ENCODE results near the gene THSD4. TPM values are rescaled to one million over a fixed set of nuclear protein-coding genes. Genes with fewer than 3 reads are reported as not detected.

The THSD4 gene
- total and polyA plus RNA-seq, 2 of the 8 experiments (the other 6 are each of a cell fraction or from before 2014, with no cell fraction given), result 2.5 to 6.2 TPM

GRCh38 chr15:71817351-71817750 lies 702.1 kb downstream of the THSD4 start:
- H3K27ac ChIP-seq (ENCODE audit: low read depth, low read length), result no peak overlapping the region
- no peak overlapping the region for H2BK12ac ChIP-seq (ENCODE audit: low read depth, low read length)
- no peak overlapping the region for H2BK15ac ChIP-seq (ENCODE audit: low read length)
- 92% methylated on average over 11 of the region's 13 CpGs; no CpG with 5 or more reads in 1 of the 2 experiments for WGBS, 2 experiments (ENCODE audit: extremely low coverage in 1 of 2, insufficient coverage in 1 of 2, insufficient read length in 1 of 2, insufficient replicate concordance in 2 of 2, low coverage in 1 of 2, low lambda C conversion rate in 2 of 2, missing lambda C conversion rate in 1 of 2)
- no peak overlapping the region for H3K9ac ChIP-seq (replicated peaks in 1 of 4; ENCODE audit: extremely low read depth in 1 of 4, low read depth in 3 of 4, low read length in 3 of 4)
- no peak overlapping the region for H3K56ac ChIP-seq (replicated peaks; ENCODE audit: insufficient read length, low read depth, low read length)
- H2AFZ ChIP-seq (ENCODE audit: low read length), result no peak overlapping the region
- CTCF ChIA-PET (ENCODE audit: partially characterized antibody), result interaction anchor here (1.3 kb wide), 1 partner anchor 12 kb away, joined by 3 read pairs; no protein-coding TSS in a partner anchor
- no peak overlapping the region for H2BK120ac ChIP-seq (replicated peaks; ENCODE audit: low read depth, low read length)
- H4K20me1 ChIP-seq (replicated peaks in 1 of 2; ENCODE audit: control insufficient read depth in 1 of 2, insufficient read depth in 2 of 2, low read length in 2 of 2), result no peaks in the 10 kb centered on the region
- H3K4me3 ChIP-seq (ENCODE audit: extremely low read depth in 1 of 4, insufficient read depth in 2 of 4, low read depth in 3 of 4, low read length in 4 of 4), result no peak overlapping the region
- no peak overlapping the region for H4K5ac ChIP-seq (ENCODE audit: insufficient read length, low read depth, low read length)
- no peaks in the 10 kb centered on the region for H3K23me2 ChIP-seq (ENCODE audit: low read depth, low read length)
- peaks cover 9 to 14% of the 10 kb centered on the region in 2 experiments; a peak in 3 of 4 replicates for H3K9me3 ChIP-seq (ENCODE audit: insufficient read depth in 2 of 2, low read depth in 1 of 2, low read length in 1 of 2)
- H2BK20ac ChIP-seq (ENCODE audit: low read length), result no peak overlapping the region
- H3K27me3 ChIP-seq (replicated peaks in 1 of 4; ENCODE audit: control insufficient read depth in 3 of 4, extremely low read depth in 1 of 4, insufficient read depth in 3 of 4, low read length in 3 of 4), result no peaks in the 10 kb centered on the region
- no peak overlapping the region for H2AK5ac ChIP-seq (ENCODE audit: low read depth, low read length)
- no peak overlapping the region for H4K91ac ChIP-seq (replicated peaks; ENCODE audit: insufficient read length, low read length)
- H3K14ac ChIP-seq (ENCODE audit: insufficient read length), result no peak overlapping the region
- no peaks in the 10 kb centered on the region for H3K4me1 ChIP-seq (replicated peaks in 1 of 4; ENCODE audit: control insufficient read depth in 3 of 4, insufficient read depth in 4 of 4, low read length in 3 of 4)
- H3K4ac ChIP-seq (replicated peaks; ENCODE audit: insufficient read length, low read depth, low read length), result no peak overlapping the region
- no peaks in the 10 kb centered on the region for H3K79me1 ChIP-seq (ENCODE audit: low read depth, low read length)
- DNase-seq (ENCODE audit: low read depth in 1 of 2, low spot score in 2 of 2), result no peak
- POLR2A ChIA-PET (ENCODE audit: partially characterized antibody), result no interaction called here
- H2BK5ac ChIP-seq (ENCODE audit: low read depth, low read length), result no peak overlapping the region
- no peak overlapping the region for H3K4me2 ChIP-seq (ENCODE audit: insufficient read depth in 1 of 2, low read depth in 2 of 2, low read length in 2 of 2)
- H3K36me3 ChIP-seq (ENCODE audit: control insufficient read depth in 2 of 4, insufficient read depth in 4 of 4, low read length in 3 of 4), result peaks cover 0 to 14% (median 3%) of the 10 kb centered on the region in 4 experiments; a peak in 3 of 8 replicates
- no peak overlapping the region for H4K8ac ChIP-seq (ENCODE audit: extremely low read depth, insufficient read depth, low read length)
- H3K18ac ChIP-seq (ENCODE audit: extremely low read depth, low read length), result no peak overlapping the region
- no peaks in the 10 kb centered on the region for H3K79me2 ChIP-seq (ENCODE audit: control insufficient read depth in 1 of 2, insufficient read depth in 2 of 2, low read length in 2 of 2)
- FAIRE-seq, result no peak
- H3K23ac ChIP-seq (ENCODE audit: insufficient read length), result no peak overlapping the region
- TF ChIP-seq RXRA (IDR thresholded peaks at IDR 0.05; ENCODE audit: insufficient read depth, low read depth, low read length) (no peak), GTF2F1 (IDR thresholded peaks at IDR 0.05; ENCODE audit: borderline replicate concordance, low read depth, low read length) (no peak), RFX5 (IDR thresholded peaks at IDR 0.05; ENCODE audit: borderline replicate concordance, low read depth, low read length) (no peak), RNF2 (IDR thresholded peaks at IDR 0.05; ENCODE audit: borderline replicate concordance, low read depth, low read length, missing control alignments, poor library complexity, severe bottlenecking) (no peak), TBP (IDR thresholded peaks at IDR 0.05; ENCODE audit: low read depth, low read length) (no peak), ZNF274 (IDR thresholded peaks at IDR 0.05; ENCODE audit: borderline replicate concordance, extremely low read depth, low read length) (no peak), TCF12 (IDR thresholded peaks at IDR 0.05; ENCODE audit: low read depth, low read length) (no peak), CTCF (IDR thresholded peaks at IDR 0.05; ENCODE audit: control extremely low read depth in 1 of 3, insufficient read depth in 1 of 3, low read depth in 1 of 3, low read length in 3 of 3) (no peak), SAP30 (IDR thresholded peaks at IDR 0.05; ENCODE audit: insufficient read depth, insufficient replicate concordance, low read length) (no peak), BRCA1 (IDR thresholded peaks at IDR 0.05; ENCODE audit: low read depth, low read length) (no peak), CHD1 (IDR thresholded peaks at IDR 0.05; ENCODE audit: low read depth, low read length) (no peak), CHD2 (IDR thresholded peaks at IDR 0.05; ENCODE audit: low read length) (no peak)

All from H1 (cell line).